Stimulated activated CD4-positive, alpha-beta T cell treated with anti-CD3 and anti-CD28 coated beads, Interleukin-15, amount 100 ng/mL, for 48 hours (primary cell): Measurements from ENCODE around the gene RAPGEF4.
"Not testable (repeated sequence)": the region's sequence is repeated elsewhere in the genome, so short reads cannot be mapped to it uniquely, and the experiment has no call there.

Source experiments
- DNase-seq, 2 donors: peaks; one replicate each; pipeline ENCODE4 v3.0.0-alpha.2; 2020; ENCODE audit warnings: low read depth in 2 of 2

The RAPGEF4 gene

DNA sequence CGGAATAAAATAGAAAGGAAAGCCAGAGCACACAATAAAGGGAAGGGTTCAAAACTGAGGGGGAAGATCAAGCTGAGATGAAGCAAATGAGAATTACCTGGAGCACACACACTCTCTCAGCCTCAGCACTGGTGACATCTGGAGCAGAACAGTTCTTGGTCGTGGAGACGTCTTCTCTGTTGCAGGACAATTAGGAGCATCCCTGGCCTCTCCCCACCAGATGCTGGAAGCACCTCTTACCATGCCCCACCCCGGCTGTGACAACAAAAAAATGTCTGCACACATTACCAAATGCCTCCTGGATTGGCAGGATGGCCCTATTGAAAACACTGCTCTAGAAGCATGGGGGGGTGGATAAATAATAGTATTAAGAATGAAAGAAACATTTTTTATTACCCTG, 296.4 kb downstream of the RAPGEF4 start:
- no peak for DNase-seq

DNA sequence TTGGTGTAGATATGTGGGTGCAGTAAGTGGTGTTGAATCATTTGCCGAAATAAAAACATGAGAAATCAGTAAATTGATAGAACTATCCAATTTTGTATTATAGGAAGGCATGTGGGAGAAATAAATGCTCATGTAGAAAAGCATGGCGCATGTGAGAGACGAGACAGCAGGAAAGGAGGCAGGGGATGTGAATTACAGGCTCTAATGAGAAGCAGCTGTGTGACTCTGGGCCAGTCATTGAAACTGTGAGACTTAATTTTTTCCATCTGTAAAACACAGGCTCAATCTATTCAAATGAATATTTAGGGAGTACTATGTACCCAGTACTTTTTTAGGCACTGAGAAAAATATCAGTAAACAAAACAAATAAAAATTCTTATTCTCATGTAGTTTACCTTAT, 297.4 kb downstream of the RAPGEF4 start:
- DNase-seq, result no peak

DNA sequence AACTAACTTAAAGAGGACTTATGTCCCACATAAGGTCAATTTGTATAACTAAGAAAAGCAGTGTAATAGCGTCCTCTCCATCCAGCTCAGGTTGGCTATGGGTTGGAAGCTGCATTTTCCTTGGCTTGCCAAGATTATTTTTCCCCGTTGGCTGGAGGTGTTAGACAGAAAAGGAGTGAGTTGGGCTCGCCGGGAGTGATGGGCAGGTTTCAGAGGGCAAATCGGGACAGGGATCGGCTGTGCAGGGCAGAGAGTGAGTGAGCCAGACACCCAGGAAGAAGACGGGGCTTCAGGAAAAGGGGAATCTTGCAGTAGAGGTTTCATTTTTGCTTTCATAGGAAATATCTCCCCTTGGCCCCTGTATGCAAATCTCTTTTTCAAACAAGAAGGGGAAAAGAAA, 298.5 kb downstream of the RAPGEF4 start:
- no peak for DNase-seq

DNA sequence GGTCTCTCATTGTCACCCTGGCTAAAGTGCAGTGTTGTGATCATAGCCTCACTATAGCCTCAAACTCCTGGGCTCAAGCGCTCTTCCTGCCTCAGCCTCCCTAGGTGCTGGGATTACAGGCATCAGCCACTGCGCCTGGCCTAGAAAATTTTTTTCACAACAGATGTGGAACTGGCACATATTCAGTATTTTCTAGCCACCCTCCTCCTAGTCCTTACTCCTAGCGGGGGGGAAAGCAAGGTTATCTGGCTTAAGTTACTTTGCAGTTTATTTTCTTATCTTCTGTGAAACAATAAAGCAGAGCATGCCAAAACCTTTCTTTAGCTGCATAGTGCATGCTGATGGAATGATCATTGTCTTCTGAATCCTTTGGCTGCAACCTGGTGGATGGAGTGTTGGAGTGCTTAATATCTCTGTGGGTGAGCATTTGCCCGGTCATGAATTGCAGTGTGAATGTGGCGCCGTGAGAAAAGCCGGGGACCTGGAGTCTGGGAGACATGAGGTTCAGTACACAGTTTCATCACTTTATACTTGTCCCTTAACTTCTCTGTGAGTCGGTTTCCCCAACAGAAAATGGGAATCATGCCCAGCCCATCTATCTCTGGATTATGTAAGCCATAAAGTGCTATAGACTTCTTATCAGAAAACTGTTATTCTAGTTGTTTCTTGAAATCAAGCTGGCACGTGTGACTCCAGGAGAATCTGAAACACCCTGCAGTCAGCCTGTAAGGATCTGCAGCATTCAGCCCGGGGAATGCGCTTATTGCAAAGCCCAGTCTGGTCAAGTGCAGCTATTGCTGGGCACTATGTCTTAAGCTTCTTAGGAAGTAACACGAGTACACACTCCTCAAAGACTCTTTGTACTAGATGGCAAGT, 301.8 kb downstream of the RAPGEF4 start:
- no peak for DNase-seq

DNA sequence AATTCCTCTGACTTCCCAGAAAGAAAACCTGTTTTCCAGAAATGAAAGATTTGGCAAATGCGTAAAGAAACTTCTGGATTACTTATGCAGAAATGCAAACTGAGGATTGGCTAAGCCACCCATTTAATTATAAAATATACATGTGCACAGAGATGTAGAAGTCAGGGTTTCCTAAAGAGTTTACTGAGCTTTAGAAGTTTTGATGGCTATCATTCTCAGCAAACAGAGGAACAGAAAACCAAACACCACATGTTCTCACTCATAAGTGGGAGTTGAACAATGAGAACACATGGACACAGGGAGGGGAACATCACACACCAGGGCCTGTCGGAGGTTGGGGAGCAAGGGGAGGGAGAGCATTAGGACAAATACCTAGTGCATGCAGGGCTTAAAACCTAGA, 302.6 kb downstream of the RAPGEF4 start:
- not testable (repeated sequence) for DNase-seq

DNA sequence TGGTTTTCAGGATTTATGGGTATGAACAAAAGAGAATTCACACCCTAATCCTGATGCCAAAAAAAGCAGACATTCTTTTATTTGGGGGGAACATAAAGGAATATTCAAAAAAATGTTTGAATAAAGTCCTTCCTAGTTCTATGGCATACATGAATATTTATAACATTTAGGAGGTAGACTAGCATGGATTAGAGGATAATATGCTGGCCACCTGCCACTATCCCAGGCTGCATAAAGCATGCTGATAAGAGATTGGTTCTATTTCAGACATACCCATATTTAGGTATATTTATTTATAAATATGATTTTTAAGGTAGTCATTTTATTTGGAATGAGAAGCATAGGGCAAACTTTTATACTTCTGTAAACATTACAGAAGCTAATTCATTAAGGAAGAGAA, 305.1 kb downstream of the RAPGEF4 start:
- DNase-seq, result no peak

DNA sequence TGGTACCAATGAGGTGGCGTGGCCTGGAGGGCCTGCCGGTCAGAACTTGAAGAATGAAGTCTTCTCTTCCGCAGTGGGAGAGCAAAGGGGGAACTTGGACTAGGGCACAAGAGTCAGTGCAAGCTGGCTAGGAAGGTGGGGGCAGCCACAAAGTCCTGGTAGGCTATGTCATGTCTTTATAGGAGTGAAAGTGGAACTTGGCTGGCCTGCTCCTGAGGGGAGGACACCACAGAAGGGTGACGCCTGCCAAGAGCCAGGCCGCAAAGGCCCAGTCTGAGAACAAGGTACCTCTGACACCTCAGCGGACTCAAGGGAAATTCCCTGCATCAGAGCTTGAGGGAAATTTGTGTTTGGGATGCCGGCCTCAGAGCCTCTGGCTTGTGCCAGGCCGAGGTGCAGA, 307.8 kb downstream of the RAPGEF4 start:
- DNase-seq, result no peak

DNA sequence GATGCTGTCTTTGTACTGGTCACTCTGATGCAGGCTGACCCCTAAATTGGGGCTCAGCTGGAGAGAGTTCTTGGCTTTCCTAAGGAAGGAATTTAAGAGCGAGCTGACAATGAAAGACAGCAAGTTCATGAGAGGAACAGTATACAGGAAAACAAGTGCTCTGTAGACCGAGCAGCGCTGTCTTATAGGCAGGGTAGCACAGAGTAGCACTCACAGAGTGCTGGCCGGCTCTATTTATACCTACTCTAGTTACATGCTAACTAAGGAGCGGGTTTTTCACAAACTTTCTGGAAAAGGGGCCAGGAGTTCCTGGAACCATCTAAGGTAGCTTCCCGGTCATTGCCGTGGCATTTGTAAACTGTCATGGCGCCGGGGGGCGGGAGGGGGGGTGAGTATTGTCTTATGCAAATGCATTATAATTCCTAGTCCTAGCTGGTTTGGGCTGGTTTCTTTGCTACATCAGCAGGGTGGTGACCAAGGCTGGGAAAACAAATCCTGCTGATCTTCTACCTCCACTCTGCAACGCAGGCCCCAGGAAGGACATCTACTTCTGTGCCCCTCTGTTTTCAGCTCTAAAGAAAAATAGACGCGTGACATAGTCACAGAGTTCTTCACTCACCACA, 308.4 kb downstream of the RAPGEF4 start:
- no peak for DNase-seq

DNA sequence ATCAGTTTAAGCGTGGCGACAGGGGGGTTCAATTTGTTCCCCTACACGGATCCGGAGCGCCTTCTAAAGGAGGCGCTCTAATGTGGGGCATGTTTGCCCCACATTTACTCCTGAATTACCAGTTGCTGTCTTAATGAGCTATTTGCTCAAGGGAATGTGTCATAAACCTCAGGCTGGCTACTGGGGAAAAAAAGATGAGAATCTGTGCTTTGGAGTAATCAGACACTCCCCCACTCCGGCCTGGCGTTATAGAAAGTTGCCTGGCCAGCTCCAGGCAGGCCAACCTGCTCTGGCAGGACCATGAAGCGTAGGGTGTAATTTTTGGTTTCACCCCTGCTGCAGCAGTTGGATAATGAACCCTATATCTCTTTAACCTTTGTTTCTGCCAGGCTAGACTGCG, 309.0 kb downstream of the RAPGEF4 start:
- DNase-seq, result no peak

DNA sequence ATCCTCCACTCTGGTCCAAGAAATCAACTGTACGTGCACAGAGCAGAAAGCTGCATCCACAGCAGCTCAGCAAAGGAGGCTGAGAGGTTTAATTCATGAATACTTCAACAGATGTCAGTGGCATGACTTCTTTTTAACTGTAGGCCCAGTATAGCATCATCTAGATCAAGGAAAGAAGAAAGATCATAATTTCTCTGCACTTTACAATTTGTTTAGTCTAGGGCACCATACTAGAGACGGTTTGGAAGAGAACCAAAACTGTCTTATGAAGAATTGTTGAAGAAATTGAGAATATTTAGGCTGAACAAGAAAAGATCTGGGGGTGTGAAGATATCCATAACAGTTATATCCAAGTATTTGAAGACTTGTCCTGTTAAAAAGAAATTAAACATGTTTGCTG, 309.5 kb downstream of the RAPGEF4 start:
- no peak for DNase-seq

DNA sequence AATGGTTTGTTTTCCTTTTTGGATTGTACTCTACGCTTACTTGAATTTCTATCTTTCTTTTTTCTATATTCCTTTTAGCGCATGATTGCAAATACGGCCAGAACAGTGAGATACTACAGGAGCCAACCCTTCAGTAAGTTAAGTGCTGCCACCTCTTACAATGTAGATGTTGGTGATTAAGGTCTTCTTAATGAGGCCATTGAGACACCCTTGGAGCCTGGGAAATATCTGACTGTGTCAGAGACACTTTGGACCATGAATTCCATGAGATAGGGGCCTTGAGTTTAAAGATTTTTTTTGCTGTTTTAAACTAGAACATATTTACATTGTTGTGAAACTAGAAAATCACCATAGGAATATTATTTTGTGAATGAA, 312.9 kb downstream of the RAPGEF4 start:
- no peak for DNase-seq

DNA sequence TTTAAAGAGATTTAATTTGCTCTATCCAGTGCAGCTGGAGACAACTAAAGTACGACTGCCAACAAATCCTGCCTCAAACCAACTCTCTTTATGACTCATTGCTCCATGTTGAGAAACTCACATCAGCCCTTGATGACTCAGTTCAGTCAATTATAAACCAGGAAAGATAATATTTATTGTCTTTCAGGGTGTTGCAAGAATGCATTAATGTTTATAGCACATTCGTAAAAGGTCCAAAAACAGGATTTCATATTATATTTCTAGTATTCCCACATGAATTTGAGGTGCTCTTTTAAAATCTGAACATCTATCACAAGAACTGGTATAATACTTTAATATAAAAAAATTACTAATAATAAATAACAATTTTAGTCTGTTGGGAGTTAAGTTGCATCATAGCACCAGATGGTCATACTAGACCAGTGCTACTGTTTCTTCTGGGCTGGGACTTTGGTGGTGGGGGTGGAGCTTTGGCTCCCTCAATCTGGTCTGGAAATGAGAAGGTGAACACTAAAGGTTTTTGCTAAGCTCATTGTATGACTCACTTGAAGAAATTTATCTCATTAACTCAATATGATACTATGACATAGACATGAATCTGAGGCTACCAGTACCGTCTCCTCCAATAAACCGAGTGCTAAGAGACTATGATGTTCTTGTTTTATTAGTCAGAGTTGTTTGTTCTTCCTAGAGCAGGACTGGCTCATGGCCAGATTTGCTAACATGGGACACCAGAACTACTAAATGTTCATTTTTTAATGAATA, 313.4 kb downstream of the RAPGEF4 start:
- peak; percentile 21 to 22 for DNase-seq

DNA sequence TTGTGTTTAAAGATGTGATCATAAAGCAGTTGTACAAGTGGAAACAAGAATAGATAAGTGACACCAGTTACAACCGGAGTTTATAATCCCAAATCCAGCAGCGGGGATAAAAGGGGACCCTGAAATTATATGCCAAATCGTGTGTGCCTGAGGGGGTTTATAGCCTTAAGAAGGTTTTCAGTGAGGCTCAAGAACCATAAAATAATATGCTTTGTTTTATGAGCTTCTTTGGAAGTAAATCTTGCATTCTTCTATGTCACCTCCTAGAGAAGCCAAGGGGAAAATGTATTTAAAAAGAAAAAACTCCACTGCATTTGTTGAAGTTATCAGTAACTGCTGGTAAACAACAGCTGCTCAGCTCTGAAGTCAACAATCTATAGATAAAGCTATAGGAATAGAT, 314.2 kb downstream of the RAPGEF4 start:
- DNase-seq, result no peak

DNA sequence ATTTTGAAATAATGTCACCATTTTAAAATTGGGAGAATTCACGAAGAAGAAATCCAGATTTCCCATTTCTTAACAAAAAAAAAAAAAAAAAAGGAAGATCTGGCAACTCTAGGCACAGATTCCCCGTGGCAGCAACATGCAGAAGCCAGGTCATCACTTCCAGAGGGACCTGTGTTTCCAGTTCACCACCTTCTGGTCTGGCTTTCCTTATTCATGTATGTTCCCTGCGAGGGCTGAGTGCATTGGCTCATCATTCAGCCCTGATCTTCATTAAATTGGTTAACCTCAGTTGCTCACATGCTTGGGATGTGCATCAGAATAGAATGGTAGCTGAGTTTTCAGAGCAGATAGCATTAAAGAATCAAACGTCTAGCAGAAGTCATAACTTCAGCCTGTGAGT, 315.0 kb downstream of the RAPGEF4 start:
- no peak for DNase-seq

DNA sequence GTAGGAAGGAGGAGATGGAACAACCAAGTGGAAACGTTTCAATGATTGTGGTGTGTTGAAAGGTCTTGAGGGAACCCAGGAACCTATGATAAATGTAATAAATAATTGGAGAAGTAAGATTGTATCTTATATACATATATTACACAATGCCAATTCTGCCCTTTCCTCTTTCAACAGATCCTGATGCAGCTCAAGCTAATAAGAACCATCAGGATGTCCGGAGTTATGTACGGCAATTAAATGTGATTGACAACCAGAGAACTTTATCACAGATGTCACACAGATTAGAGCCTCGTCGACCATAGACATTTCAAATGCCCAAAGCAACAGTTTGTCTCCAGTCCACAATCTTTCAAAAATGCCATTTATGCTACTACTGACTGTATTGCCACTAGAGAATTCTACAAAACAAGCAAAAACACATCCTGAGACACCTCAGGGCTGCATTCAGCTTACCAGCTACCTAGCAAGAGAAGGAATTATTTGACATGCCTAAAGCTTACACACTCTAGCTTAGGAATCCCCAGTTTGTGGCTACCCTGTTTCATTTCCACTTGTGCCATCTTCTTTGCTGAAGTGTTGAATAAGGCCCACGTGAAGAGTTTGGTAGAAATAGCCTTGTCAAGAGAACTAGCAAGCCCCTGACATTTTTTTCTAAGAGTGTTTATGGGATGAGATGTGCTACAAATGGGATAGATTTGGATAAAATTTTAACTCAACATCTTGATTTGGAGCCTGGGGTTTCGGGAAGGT, 316.0 kb downstream of the RAPGEF4 start:
- no peak for DNase-seq

DNA sequence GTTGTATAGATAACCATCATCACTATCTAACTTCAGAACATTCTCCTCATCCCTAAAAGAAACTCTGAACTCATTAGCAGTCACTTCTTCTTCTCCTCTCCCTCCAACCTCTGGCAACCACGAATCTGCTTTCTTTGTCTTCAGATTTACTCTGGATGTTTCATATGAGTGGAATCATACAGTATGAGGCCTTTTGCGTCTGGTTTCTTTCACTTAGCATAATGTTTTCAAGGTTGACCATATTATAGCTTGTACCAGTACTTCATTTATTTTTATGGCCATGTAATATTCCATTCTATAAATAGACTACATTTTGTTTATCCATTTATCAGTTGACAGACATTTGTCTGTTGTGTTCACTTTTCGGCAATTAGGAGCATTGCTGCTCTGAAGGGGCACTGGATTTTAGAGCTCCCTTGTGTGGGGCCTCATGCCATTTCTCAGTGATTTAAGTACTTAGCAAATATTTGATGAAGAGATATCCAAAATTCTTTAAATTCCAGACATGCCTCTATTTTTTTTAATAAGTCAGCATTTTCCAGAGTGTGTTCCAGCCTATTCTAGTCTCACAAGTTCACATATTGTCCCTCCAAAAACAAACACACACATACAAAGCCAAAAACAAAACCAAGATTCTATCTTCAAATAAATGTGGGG, 317.5 kb downstream of the RAPGEF4 start:
- DNase-seq, result no peak

DNA sequence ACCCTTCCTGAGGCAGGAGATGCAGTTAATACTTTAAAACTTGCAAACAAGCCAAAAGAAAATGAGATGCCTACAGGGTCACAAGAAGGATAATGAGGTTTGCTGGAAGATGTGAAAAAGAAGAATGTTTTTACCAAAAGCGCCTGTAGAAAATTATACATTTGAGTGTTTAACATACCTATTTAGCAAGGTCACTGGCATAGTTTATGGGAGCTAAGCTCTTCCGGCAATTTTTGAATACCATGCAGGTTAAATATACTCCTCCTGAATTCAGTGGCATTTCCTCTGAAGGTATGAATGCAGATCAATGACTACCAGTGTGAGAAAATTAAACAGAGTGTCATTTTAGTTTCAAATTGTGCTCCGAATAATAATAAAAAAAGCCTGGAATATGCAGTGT, 318.8 kb downstream of the RAPGEF4 start:
- DNase-seq, result no peak

DNA sequence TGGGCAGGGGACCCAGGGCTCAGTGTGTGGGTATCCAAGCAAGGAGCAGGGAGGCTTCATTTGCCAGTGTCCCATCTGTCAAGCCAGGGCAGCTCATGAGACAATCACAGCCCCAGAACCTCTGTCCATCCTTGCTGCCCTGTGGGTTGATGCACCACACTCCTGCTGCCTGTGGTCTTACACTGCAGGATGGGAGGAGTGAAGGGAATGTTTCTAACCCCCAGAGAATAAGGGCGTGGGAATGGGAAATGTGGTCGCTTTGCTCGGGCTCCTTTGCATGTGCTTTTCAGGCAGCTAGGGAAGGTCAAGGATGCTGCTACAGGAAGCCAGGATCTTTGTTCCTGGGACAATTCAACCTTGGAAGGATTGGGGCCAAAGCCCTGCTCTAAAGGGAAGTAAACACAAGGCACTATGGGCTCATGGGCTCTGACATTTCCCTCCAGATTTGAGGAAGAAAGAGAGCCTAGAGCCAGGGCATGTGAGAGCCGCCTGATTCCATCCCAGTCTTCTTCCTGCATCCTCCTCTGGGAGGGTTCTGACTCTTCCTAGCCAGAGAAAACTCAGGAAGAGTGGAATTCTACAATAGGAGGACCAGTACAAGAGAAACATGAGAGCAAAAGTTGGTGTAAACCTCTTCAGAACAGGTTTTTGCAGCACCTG, 321.2 kb downstream of the RAPGEF4 start:
- DNase-seq, result no peak

DNA sequence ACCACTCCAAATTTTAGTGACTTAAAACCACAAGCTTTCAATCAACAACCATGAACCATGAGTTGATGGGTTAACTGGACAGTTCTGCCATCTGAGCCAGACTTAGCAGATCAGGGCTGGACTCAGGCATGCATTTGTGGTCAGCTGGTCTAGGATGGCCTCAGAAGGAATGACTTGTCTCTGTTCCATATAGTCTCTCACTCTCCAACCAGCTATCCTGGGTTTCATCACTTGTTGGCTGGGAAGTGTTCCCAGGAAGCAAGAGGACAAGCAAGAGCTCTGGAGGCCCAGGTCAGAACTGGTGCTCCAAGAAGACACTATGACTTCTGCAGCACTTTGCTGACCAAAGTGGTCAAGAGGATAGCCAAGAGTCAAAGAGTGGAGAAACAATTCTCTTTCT, 322.5 kb downstream of the RAPGEF4 start:
- no peak for DNase-seq

DNA sequence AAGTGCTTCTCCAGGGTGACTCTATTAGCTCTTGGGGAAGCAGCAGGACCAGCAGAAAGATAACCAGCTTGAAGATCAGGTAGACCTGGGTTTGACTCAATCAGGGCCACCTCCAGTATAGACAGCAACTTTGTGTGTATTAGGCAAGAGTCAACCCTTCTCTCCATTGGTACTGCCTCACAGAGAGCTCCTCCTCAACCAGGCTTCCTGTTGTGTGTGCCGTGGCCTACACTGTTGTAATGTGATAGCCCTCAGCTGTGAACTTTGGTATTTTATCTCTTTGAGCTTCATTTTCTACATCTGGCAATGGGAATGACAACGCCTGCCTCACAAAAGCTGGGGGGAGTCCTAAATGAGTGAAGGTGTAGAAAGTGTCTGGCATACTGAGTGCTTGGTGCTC, 323.0 kb downstream of the RAPGEF4 start:
- DNase-seq, result no peak

DNA sequence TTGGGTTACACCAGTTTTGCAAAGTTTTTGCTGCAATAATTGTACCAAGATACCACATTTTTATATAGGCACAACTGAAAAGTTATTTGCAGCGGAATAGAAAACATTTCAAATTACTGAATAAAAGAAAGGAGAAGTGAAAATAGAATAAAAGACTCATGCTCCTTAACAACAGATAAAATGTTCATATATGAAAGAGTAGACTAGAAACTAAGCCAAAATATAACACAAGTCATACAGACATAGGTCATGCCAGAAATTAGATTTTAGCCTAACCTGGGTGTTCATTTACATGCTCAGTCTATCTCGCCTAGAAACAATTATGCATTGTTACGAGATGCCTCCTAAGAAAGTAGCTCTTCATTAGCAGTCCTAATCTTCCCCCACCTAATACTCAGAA, 323.6 kb downstream of the RAPGEF4 start:
- no peak for DNase-seq
